ENCODE data around the gene TGFBR2.

TGFBR2 gene

GRCh38 chr3:30676424-30677346, 70.3 kb downstream of the TGFBR2 start:
- DNase-seq, result no peak

- no peak for DNase-seq
Measured at GRCh38 chr3:30677347-30677685, 70.9 kb downstream of the TGFBR2 start.

GRCh38 chr3:30679045-30679444, 72.6 kb downstream of the TGFBR2 start:
- no peak for DNase-seq

GRCh38 chr3:30680789-30681648, 74.6 kb downstream of the TGFBR2 start:
- no peak for DNase-seq

- DNase-seq, result no peak
Measured at GRCh38 chr3:30681649-30682211, 75.3 kb downstream of the TGFBR2 start.

GRCh38 chr3:30682434-30683155, 76.2 kb downstream of the TGFBR2 start:
- no peak for DNase-seq

GRCh38 chr3:30683769-30684168, 77.4 kb downstream of the TGFBR2 start:
- no peak for DNase-seq

GRCh38 chr3:30684356-30684755, 78.0 kb downstream of the TGFBR2 start:
- DNase-seq, result no peak

GRCh38 chr3:30685267-30685667, 78.9 kb downstream of the TGFBR2 start:
- DNase-seq, result no peak

- no peak for DNase-seq
Measured at GRCh38 chr3:30686176-30686575, 79.8 kb downstream of the TGFBR2 start.

GRCh38 chr3:30686799-30687198, 80.4 kb downstream of the TGFBR2 start:
- DNase-seq, result no peak

GRCh38 chr3:30687930-30688570, 81.6 kb downstream of the TGFBR2 start:
- no peak for DNase-seq

GRCh38 chr3:30688776-30689641, 82.6 kb downstream of the TGFBR2 start:
- no peak for DNase-seq

GRCh38 chr3:30690199-30690598, 83.8 kb downstream of the TGFBR2 start:
- DNase-seq, result no peak

GRCh38 chr3:30691249-30691880, 85.0 kb downstream of the TGFBR2 start:
- DNase-seq, result no peak

- DNase-seq, result no peak
Measured at GRCh38 chr3:30691944-30692343, 85.5 kb downstream of the TGFBR2 start.

GRCh38 chr3:30692498-30693130, 86.2 kb downstream of the TGFBR2 start:
- DNase-seq, result no peak

- no peak for DNase-seq
Measured at GRCh38 chr3:30693470-30694120, 87.2 kb downstream of the TGFBR2 start.

- DNase-seq, result no peak
Measured at GRCh38 chr3:30694148-30694547, 87.7 kb downstream of the TGFBR2 start.

- no peak for DNase-seq
Measured at GRCh38 chr3:30694668-30695067, 88.3 kb downstream of the TGFBR2 start.
